HG02970 (cell line): ENCODE measurements around the gene NKAPL.

Experiments used
- ATAC-seq: cut with Tn5 transposase; IDR thresholded peaks from one replicate; pipeline ENCODE4 v1.9.1; 2021; ENCODE audit warnings: mild to moderate bottlenecking, moderate library complexity, moderate number of reproducible peaks; ENCODE audit not compliant: unreplicated experiment, low FRiP score

Gene NKAPL

DNA sequence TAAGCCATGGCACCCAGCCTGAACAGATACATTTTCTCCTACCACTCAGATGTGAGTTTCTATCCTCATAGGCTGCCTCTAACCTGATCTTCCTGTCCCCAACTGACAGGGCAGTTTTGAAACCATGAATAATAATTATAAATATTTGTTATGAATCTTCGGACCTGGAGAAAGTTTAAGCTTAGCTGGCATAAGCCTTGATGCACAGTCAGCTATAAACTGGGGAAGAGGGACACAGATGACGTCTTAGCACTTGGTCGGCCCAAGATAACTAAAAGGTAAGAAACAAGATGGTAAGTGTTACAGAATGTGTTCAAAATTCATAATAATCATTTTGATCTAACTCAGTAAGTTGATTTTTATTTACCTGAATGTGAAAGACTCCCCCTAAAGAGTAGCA lies 15.2 kb upstream of the NKAPL start:
- ATAC-seq: no peak

- no peak for ATAC-seq
Measured at GRCh38 chr6:28245206-28245941, 13.7 kb upstream of the NKAPL start.

DNA sequence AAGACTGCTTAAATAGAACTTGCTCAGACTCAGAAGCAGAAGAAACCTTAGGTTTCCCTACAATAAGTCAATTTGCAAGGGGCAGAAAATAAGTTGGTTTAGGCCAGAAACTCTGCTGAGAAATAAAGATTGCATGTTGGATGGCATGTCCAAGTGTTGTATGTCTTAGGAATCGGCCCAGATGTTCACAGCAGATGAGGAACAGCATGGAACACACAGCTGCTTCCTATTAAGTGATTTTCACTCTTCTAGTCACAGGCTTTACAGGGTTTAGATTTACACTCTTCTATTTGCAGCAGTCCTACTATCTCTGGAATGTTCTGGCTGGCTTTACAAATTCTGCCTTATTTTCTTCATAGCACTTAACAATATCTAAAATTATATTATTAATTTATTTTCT lies 10.2 kb upstream of the NKAPL start:
- no peak for ATAC-seq

DNA sequence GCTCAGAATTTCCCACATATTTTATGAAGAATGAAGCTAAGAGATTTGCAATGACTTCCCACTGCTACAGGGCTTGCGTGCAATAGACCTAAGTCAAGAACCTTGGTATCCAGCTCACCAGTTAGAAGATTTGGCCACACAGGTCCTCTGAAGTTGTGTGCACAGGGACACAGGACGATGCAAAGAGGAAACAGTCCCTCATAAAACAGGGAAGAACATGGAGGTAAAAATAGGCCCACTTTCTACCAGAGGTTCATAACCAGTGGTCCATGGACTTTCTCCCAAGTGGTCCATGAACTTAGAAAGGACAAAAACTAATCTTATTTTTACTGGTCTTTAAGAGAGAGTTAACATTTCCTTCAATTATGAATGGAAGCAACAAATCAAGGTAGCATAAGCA lies 8.3 kb upstream of the NKAPL start:
- ATAC-seq: no peak

- ATAC-seq: no peak
Measured at GRCh38 chr6:28251661-28252008, 7.5 kb upstream of the NKAPL start.

DNA sequence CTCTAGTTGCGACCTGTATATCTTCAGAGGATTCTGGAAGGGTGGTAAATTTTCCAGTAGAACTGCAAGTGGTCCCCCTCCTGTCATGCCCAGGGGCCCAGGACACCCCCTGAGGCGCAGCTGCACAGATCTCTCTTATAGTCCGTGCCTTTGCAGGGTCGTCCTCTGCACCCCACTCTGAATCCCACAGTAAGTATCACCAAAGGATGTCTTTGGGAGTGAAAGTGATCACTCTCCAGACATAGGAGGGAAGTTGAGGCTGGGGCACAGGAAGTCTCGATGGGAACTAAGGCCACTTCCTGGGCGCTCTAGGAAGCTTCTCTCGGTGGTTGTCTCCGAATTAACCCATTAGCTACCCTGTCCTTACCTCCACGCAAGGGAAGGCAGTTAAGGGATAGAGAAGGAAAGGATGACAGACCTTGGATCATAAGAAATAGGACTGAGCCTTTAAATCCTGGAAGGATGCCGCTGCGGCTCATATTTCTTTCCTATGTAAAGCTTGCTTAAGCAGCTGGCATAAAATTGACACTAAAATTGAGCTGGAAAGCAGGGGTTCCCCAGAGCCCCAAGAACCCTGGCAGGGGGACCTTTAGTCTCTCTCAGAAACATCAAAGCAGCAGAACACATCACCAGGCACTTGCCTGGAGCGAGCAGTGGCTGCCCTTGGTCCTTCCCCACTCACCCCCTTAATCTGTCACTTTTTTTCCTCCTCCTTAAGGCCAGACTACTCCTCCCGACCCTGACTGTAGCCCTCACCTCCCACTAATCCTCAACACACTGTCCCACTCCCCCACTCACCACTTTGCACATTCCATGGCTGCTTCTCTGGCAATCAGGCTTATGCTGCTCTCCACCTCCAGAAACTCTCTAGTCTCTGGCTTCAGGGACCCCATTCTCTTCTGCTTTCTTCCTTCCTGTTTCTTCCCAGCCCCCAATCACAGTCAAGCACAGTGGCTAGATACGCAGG lies 6.8 kb upstream of the NKAPL start, which contains the start of gene ZKSCAN4:
TSS of gene ZKSCAN4 (minus strand) at position 261 of the 967 bp plus-strand sequence. CDS start 289 bp downstream, outside the sequence.
- ATAC-seq: no peak

- ATAC-seq: no peak
Measured at GRCh38 chr6:28254121-28254519, 5.0 kb upstream of the NKAPL start.

GRCh38 chr6:28257042-28257441 lies 2.1 kb upstream of the NKAPL start:
- no peak for ATAC-seq

DNA sequence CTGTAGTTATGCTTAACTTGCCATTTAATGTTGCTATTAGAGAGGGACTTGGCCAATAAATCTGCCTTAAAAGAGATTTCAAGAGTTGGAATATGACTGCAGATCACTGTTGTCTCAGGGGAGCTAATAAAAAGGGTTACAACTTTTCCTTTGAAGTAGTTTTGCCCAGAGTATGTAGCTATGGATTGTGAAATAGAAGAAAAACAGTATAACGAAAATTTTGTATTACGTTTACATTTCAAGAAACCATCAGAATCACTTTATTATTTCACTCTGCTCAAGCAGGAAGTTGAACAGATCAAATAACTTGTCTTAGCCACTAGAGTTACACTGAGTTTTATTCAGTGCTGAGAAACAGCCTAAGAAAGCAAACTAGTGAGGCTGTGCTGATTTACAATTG lies 4.8 kb downstream of the NKAPL start:
- no peak for ATAC-seq

- no peak for ATAC-seq
Measured at GRCh38 chr6:28264834-28265401, 5.8 kb downstream of the NKAPL start.

DNA sequence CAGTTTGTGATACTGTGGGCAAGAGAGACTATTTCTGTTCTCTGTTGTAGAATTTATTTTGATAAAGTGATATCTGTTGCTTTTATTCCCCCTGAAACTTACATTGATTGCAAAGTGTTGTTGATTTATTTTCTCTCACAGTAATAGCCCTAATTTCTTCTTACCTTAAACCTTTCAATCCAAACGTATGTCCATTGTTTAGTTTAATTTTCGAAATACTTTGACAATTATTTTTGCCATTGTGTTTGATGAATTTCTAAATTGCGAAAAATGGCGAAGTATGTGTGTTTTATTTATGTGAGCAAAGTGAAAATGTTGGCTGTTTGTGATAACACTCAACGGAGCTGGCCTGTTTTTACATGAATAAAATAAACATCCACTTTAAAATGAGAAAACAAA lies 7.5 kb downstream of the NKAPL start:
- no peak for ATAC-seq

DNA sequence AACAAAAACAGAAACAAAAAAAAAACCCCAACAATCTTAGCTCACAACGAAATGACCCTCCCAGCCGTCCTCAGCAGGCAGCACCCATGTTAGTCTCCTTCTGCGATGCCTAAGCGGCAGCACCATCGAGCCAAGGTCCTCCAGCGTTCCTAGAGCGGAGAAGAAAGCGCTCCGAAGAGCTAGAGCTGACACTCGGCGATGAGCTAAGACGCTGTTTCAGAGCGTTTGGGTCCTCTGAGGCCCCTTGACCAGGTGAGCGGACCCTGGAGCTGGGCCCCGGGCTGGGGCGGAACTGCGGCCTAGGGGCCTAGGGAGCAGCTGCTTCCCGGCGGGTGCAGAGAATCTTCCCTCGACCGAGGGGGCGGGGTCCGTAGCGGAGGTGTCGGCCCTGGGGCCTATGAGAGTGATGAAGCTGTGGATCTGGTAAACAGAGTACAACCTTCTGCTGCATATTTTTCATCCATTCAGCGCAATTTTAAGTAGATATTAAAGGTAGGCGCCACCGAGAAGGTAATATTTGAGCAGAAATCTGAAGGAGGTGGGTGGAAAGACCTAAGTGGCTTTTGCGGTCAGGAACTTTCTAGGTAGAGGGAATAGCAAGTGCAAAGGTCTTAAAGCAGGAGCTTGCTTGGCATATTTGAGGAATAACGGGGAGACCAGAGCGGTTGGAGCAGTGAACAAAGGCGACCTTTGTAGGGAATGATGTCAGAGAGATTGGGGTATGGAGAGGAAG lies 8.0 kb downstream of the NKAPL start, which contains the start of gene ZSCAN26:
TSS of gene ZSCAN26 (plus strand) at position 182 of the 733 bp plus-strand sequence. CDS start 4,777 bp downstream, outside the sequence.
- peak; percentile 84 for ATAC-seq

- ATAC-seq: no peak
Measured at GRCh38 chr6:28267695-28268059, 8.6 kb downstream of the NKAPL start.

GRCh38 chr6:28269492-28269891 lies 10.4 kb downstream of the NKAPL start:
- ATAC-seq: no peak

- no peak for ATAC-seq
Measured at GRCh38 chr6:28274888-28275287, 15.8 kb downstream of the NKAPL start.

GRCh38 chr6:28277746-28278145 lies 18.6 kb downstream of the NKAPL start:
- ATAC-seq: no peak

GRCh38 chr6:28280595-28281287 lies 21.6 kb downstream of the NKAPL start:
- no peak for ATAC-seq

- peak; percentile 56 for ATAC-seq
Measured at GRCh38 chr6:28281288-28282064, 22.4 kb downstream of the NKAPL start, which contains the start of gene PGBD1. PGBD1 (plus strand) TSS chr6:28281572; CDS start chr6:28283814, 2,242 bp downstream.

- ATAC-seq: no peak
Measured at GRCh38 chr6:28282926-28283325, 23.8 kb downstream of the NKAPL start.
